Measurements from ENCODE around the gene EPB41L1.

The EPB41L1 gene

DNA sequence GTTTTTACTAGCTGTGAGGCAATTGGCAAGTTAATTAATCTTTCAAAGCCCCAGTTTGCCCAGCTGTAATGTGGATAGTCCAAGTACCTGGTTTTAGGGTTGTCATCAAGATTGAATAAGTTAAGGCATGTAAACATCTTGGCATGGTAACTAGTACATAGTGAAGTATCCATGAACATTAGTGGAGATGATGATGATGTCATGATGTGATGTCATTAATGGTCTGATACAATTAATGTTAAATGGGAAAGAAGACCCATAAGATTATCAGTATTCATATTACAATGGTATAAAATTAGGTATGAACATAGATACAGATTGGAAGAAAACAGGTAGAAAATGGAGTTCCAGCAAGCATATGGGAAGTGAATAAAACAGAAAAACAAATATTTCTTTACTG is 5.3 kb downstream of the EPB41L1 start:
- H3K4me3 ChIP-seq (replicated peaks; ENCODE audit: insufficient read depth, low read length), result no peak overlapping the region
- DNase-seq (ENCODE audit: low read depth in 1 of 2, low spot score in 1 of 2), result no peak
- TF ChIP-seq GABPA (IDR thresholded peaks at IDR 0.05; ENCODE audit: low read depth), result no peak
- TF ChIP-seq, protein P1, sequence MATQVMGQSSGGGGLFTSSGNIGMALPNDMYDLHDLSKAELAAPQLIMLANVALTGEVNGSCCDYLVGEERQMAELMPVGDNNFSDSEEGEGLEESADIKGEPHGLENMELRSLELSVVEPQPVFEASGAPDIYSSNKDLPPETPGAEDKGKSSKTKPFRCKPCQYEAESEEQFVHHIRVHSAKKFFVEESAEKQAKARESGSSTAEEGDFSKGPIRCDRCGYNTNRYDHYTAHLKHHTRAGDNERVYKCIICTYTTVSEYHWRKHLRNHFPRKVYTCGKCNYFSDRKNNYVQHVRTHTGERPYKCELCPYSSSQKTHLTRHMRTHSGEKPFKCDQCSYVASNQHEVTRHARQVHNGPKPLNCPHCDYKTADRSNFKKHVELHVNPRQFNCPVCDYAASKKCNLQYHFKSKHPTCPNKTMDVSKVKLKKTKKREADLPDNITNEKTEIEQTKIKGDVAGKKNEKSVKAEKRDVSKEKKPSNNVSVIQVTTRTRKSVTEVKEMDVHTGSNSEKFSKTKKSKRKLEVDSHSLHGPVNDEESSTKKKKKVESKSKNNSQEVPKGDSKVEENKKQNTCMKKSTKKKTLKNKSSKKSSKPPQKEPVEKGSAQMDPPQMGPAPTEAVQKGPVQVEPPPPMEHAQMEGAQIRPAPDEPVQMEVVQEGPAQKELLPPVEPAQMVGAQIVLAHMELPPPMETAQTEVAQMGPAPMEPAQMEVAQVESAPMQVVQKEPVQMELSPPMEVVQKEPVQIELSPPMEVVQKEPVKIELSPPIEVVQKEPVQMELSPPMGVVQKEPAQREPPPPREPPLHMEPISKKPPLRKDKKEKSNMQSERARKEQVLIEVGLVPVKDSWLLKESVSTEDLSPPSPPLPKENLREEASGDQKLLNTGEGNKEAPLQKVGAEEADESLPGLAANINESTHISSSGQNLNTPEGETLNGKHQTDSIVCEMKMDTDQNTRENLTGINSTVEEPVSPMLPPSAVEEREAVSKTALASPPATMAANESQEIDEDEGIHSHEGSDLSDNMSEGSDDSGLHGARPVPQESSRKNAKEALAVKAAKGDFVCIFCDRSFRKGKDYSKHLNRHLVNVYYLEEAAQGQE (IDR thresholded peaks at IDR 0.05; ENCODE audit: insufficient replicate concordance, low read depth), result no peak
- TF ChIP-seq POLR2AphosphoS5 (IDR thresholded peaks at IDR 0.05; ENCODE audit: low read depth), result no peak
- TF ChIP-seq, protein P2, sequence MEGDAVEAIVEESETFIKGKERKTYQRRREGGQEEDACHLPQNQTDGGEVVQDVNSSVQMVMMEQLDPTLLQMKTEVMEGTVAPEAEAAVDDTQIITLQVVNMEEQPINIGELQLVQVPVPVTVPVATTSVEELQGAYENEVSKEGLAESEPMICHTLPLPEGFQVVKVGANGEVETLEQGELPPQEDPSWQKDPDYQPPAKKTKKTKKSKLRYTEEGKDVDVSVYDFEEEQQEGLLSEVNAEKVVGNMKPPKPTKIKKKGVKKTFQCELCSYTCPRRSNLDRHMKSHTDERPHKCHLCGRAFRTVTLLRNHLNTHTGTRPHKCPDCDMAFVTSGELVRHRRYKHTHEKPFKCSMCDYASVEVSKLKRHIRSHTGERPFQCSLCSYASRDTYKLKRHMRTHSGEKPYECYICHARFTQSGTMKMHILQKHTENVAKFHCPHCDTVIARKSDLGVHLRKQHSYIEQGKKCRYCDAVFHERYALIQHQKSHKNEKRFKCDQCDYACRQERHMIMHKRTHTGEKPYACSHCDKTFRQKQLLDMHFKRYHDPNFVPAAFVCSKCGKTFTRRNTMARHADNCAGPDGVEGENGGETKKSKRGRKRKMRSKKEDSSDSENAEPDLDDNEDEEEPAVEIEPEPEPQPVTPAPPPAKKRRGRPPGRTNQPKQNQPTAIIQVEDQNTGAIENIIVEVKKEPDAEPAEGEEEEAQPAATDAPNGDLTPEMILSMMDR (IDR thresholded peaks at IDR 0.05; ENCODE audit: insufficient read depth, low read length), result no peak
- no peak for TF ChIP-seq SPI1 (IDR thresholded peaks at IDR 0.05; ENCODE audit: borderline replicate concordance, low read depth)

DNA sequence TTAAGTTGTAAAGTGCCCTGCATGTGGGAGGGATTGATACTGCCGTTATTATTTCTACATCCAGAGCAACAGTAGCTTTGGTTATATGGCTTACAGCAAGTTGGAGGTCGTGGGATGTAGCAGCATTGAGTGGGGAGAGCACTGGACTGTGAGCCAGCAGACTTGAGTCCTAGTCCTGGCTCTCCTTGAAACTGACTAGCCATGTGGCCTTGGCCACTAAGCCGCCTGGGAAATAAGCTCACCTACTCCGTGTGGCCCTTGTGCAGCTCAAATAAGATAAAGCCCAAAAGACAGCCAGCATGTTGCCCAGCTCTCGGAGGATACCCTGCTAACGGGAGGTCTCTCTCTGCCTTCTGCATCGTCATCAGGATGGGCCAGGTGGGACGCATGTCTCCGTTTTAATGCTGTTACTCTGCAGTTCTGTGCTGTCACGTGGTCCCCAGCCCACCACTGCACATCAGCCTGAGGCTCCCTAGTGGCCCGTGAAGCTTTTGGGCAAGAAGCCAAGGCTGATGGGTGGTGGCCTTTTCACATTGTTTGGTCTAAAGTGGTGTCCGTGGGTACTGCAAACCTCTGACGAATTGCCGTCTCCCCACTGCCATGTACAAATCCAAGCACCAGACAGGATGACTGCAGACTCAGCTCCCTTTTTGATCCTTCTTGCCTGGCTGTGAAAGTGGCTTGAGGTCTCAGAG is 7.9 kb downstream of the EPB41L1 start:
- TF ChIP-seq, protein P2 (IDR thresholded peaks at IDR 0.05; ENCODE audit: insufficient read depth, low read length), result no peak
- no peak for TF ChIP-seq GABPA (IDR thresholded peaks at IDR 0.05; ENCODE audit: low read depth)
- TF ChIP-seq SPI1 (IDR thresholded peaks at IDR 0.05; ENCODE audit: borderline replicate concordance, low read depth), result no peak
- no peak for TF ChIP-seq POLR2AphosphoS5 (IDR thresholded peaks at IDR 0.05; ENCODE audit: low read depth)
- TF ChIP-seq, protein P1 (IDR thresholded peaks at IDR 0.05; ENCODE audit: insufficient replicate concordance, low read depth), result no peak
- Histone ChIP-seq H3K27ac (replicated peaks) (no peak overlapping the region), H3K4me3 (replicated peaks; ENCODE audit: insufficient read depth, low read length) (no peak overlapping the region), H3K27me3 (ENCODE audit: insufficient read depth, poor library complexity, severe bottlenecking) (peaks cover 9% of the 10 kb centered on the region)
- no peak for DNase-seq (ENCODE audit: low read depth in 1 of 2, low spot score in 1 of 2)

More for the DNA sequence above, 5.3 kb downstream of the EPB41L1 start:
- H3K27ac ChIP-seq (replicated peaks), result no peak overlapping the region
- peaks cover 20% of the 10 kb centered on the region for H3K27me3 ChIP-seq (ENCODE audit: insufficient read depth, poor library complexity, severe bottlenecking)

DNA sequence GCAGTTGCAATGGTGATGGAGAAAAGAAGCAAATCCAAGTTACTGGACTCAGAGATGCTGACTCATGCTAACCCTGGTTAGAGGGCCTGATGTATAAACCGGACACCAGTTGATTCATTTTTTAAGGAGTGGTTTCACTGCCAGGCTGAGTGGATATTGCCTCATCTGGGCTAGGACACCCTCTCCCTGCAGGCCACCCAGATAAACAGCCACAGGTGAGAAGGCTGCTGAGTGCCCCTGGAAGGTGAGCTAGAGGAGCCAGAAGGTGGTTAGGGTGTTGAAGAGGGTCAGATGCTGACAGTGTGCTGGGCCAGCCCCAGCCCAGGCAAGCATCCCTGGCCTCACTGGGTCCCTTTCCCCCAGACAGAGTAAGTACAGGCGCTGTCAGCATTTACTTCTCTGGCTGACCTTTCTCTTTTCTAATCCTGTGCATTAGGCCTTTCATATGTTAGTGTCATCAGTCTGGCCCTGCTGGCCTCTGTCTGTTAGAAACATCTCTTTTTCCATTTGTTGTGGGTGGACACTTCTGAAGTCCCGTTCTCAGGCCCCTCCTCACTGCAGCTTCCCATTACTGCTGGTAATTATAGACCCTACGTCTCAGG is 13.5 kb downstream of the EPB41L1 start:
- no peak for DNase-seq (ENCODE audit: low read depth in 1 of 2, low spot score in 1 of 2)
- TF ChIP-seq GABPA (IDR thresholded peaks at IDR 0.05; ENCODE audit: low read depth), result no peak
- TF ChIP-seq SPI1 (IDR thresholded peaks at IDR 0.05; ENCODE audit: borderline replicate concordance, low read depth), result no peak
- TF ChIP-seq POLR2AphosphoS5 (IDR thresholded peaks at IDR 0.05; ENCODE audit: low read depth), result no peak
- TF ChIP-seq, protein P1 (IDR thresholded peaks at IDR 0.05; ENCODE audit: insufficient replicate concordance, low read depth), result no peak
- TF ChIP-seq, protein P2 (IDR thresholded peaks at IDR 0.05; ENCODE audit: insufficient read depth, low read length), result no peak
- Histone ChIP-seq H3K27me3 (ENCODE audit: insufficient read depth, poor library complexity, severe bottlenecking) (peaks cover 5% of the 10 kb centered on the region), H3K4me3 (replicated peaks; ENCODE audit: insufficient read depth, low read length) (no peak overlapping the region), H3K27ac (replicated peaks) (no peak overlapping the region)

All from HL-60 (cell line).